ENCODE data around the gene GNA12.

The GNA12 gene

GRCh38 chr7:2717293-2718261 lies 126.5 kb downstream of the GNA12 start:
- no peaks in the 10 kb centered on the region for H3K27me3 ChIP-seq (ENCODE audit: control insufficient read depth, insufficient read depth, low read length)
- peaks cover 29% of the 10 kb centered on the region for H3K36me3 ChIP-seq (ENCODE audit: control insufficient read depth, low read depth, low read length)
- H3K4me1 ChIP-seq (ENCODE audit: control insufficient read depth, low read depth, low read length): no peaks in the 10 kb centered on the region
- no peak overlapping the region for H3K27ac ChIP-seq (ENCODE audit: low read length)
- no peak overlapping the region for H3K9ac ChIP-seq (ENCODE audit: low read length)
- no peak overlapping the region for H3K4me3 ChIP-seq (ENCODE audit: low read length)
- no peaks in the 10 kb centered on the region for H3K9me3 ChIP-seq (ENCODE audit: control insufficient read depth, low read depth, low read length)

GRCh38 chr7:2716906-2717292 lies 127.2 kb downstream of the GNA12 start:
- Histone ChIP-seq H3K27me3 (ENCODE audit: control insufficient read depth, insufficient read depth, low read length) (no peaks in the 10 kb centered on the region), H3K4me3 (ENCODE audit: low read length) (no peak overlapping the region), H3K36me3 (ENCODE audit: control insufficient read depth, low read depth, low read length) (peaks cover 29% of the 10 kb centered on the region), H3K9ac (ENCODE audit: low read length) (no peak overlapping the region), H3K4me1 (ENCODE audit: control insufficient read depth, low read depth, low read length) (no peaks in the 10 kb centered on the region), H3K9me3 (ENCODE audit: control insufficient read depth, low read depth, low read length) (no peaks in the 10 kb centered on the region), H3K27ac (ENCODE audit: low read length) (no peak overlapping the region)

GRCh38 chr7:2716488-2716887 lies 127.6 kb downstream of the GNA12 start:
- no peaks in the 10 kb centered on the region for H3K4me1 ChIP-seq (ENCODE audit: control insufficient read depth, low read depth, low read length)
- no peak overlapping the region for H3K9ac ChIP-seq (ENCODE audit: low read length)
- H3K36me3 ChIP-seq (ENCODE audit: control insufficient read depth, low read depth, low read length): peaks cover 29% of the 10 kb centered on the region
- no peak overlapping the region for H3K27ac ChIP-seq (ENCODE audit: low read length)
- H3K27me3 ChIP-seq (ENCODE audit: control insufficient read depth, insufficient read depth, low read length): no peaks in the 10 kb centered on the region
- H3K4me3 ChIP-seq (ENCODE audit: low read length): no peak overlapping the region
- H3K9me3 ChIP-seq (ENCODE audit: control insufficient read depth, low read depth, low read length): no peaks in the 10 kb centered on the region

- H3K36me3 ChIP-seq (ENCODE audit: control insufficient read depth, low read depth, low read length): peaks cover 23% of the 10 kb centered on the region
Measured at GRCh38 chr7:2715341-2716231, 128.5 kb downstream of the GNA12 start.

GRCh38 chr7:2714636-2715035 lies 129.5 kb downstream of the GNA12 start:
- H3K9me3 ChIP-seq (ENCODE audit: control insufficient read depth, low read depth, low read length): no peaks in the 10 kb centered on the region
- peaks cover 23% of the 10 kb centered on the region for H3K36me3 ChIP-seq (ENCODE audit: control insufficient read depth, low read depth, low read length)
- H3K27ac ChIP-seq (ENCODE audit: low read length): no peak overlapping the region
- no peak overlapping the region for H3K4me3 ChIP-seq (ENCODE audit: low read length)
- H3K27me3 ChIP-seq (ENCODE audit: control insufficient read depth, insufficient read depth, low read length): no peaks in the 10 kb centered on the region
- H3K4me1 ChIP-seq (ENCODE audit: control insufficient read depth, low read depth, low read length): no peaks in the 10 kb centered on the region
- no peak overlapping the region for H3K9ac ChIP-seq (ENCODE audit: low read length)

More at GRCh38 chr7:2715341-2716231, 128.5 kb downstream of the GNA12 start:
- Histone ChIP-seq H3K9ac (ENCODE audit: low read length) (no peak overlapping the region), H3K27me3 (ENCODE audit: control insufficient read depth, insufficient read depth, low read length) (no peaks in the 10 kb centered on the region), H3K27ac (ENCODE audit: low read length) (no peak overlapping the region), H3K9me3 (ENCODE audit: control insufficient read depth, low read depth, low read length) (no peaks in the 10 kb centered on the region), H3K4me1 (ENCODE audit: control insufficient read depth, low read depth, low read length) (no peaks in the 10 kb centered on the region), H3K4me3 (ENCODE audit: low read length) (no peak overlapping the region)

- H3K27ac ChIP-seq (ENCODE audit: low read length): no peak overlapping the region
- no peaks in the 10 kb centered on the region for H3K27me3 ChIP-seq (ENCODE audit: control insufficient read depth, insufficient read depth, low read length)
- no peaks in the 10 kb centered on the region for H3K4me1 ChIP-seq (ENCODE audit: control insufficient read depth, low read depth, low read length)
- H3K9me3 ChIP-seq (ENCODE audit: control insufficient read depth, low read depth, low read length): no peaks in the 10 kb centered on the region
- no peak overlapping the region for H3K4me3 ChIP-seq (ENCODE audit: low read length)
- H3K9ac ChIP-seq (ENCODE audit: low read length): no peak overlapping the region
- peaks cover 23% of the 10 kb centered on the region for H3K36me3 ChIP-seq (ENCODE audit: control insufficient read depth, low read depth, low read length)
Measured at GRCh38 chr7:2713978-2714377, 130.1 kb downstream of the GNA12 start.

GRCh38 chr7:2713370-2713769 lies 130.7 kb downstream of the GNA12 start:
- Histone ChIP-seq H3K4me1 (ENCODE audit: control insufficient read depth, low read depth, low read length) (no peaks in the 10 kb centered on the region), H3K9ac (ENCODE audit: low read length) (no peak overlapping the region), H3K36me3 (ENCODE audit: control insufficient read depth, low read depth, low read length) (peaks cover 21% of the 10 kb centered on the region), H3K4me3 (ENCODE audit: low read length) (no peak overlapping the region), H3K27me3 (ENCODE audit: control insufficient read depth, insufficient read depth, low read length) (no peaks in the 10 kb centered on the region), H3K9me3 (ENCODE audit: control insufficient read depth, low read depth, low read length) (no peaks in the 10 kb centered on the region), H3K27ac (ENCODE audit: low read length) (no peak overlapping the region)

- Histone ChIP-seq H3K27ac (ENCODE audit: low read length) (no peak overlapping the region), H3K4me1 (ENCODE audit: control insufficient read depth, low read depth, low read length) (no peaks in the 10 kb centered on the region), H3K9ac (ENCODE audit: low read length) (no peak overlapping the region), H3K4me3 (ENCODE audit: low read length) (no peak overlapping the region), H3K36me3 (ENCODE audit: control insufficient read depth, low read depth, low read length) (peaks cover 9% of the 10 kb centered on the region), H3K9me3 (ENCODE audit: control insufficient read depth, low read depth, low read length) (no peaks in the 10 kb centered on the region), H3K27me3 (ENCODE audit: control insufficient read depth, insufficient read depth, low read length) (no peaks in the 10 kb centered on the region)
Measured at GRCh38 chr7:2711895-2712675, 132.0 kb downstream of the GNA12 start.

GRCh38 chr7:2710901-2711551 lies 133.1 kb downstream of the GNA12 start:
- Histone ChIP-seq H3K9me3 (ENCODE audit: control insufficient read depth, low read depth, low read length) (no peaks in the 10 kb centered on the region), H3K27me3 (ENCODE audit: control insufficient read depth, insufficient read depth, low read length) (no peaks in the 10 kb centered on the region), H3K9ac (ENCODE audit: low read length) (no peak overlapping the region), H3K4me3 (ENCODE audit: low read length) (no peak overlapping the region), H3K36me3 (ENCODE audit: control insufficient read depth, low read depth, low read length) (peaks cover 4% of the 10 kb centered on the region), H3K27ac (ENCODE audit: low read length) (no peak overlapping the region), H3K4me1 (ENCODE audit: control insufficient read depth, low read depth, low read length) (no peaks in the 10 kb centered on the region)

GRCh38 chr7:2710286-2710655 lies 133.8 kb downstream of the GNA12 start:
- H3K27ac ChIP-seq (ENCODE audit: low read length): no peak overlapping the region
- no peaks in the 10 kb centered on the region for H3K9me3 ChIP-seq (ENCODE audit: control insufficient read depth, low read depth, low read length)
- no peak overlapping the region for H3K4me3 ChIP-seq (ENCODE audit: low read length)
- no peaks in the 10 kb centered on the region for H3K36me3 ChIP-seq (ENCODE audit: control insufficient read depth, low read depth, low read length)
- H3K27me3 ChIP-seq (ENCODE audit: control insufficient read depth, insufficient read depth, low read length): no peaks in the 10 kb centered on the region
- H3K4me1 ChIP-seq (ENCODE audit: control insufficient read depth, low read depth, low read length): no peaks in the 10 kb centered on the region
- no peak overlapping the region for H3K9ac ChIP-seq (ENCODE audit: low read length)

Measured in iPS-18a (cell line).